Heart left ventricle (tissue), 16 donors: ENCODE results near the gene IFITM1. TPM values are rescaled to one million over a fixed set of nuclear protein-coding genes. Genes with fewer than 3 reads are reported as not detected.

Experiments used
- ATAC-seq, 4 donors: fragments of 200-7000 bp; cut with Tn5 transposase; one replicate each; pipeline ENCODE4 v1.9.1; 2020 to 2022; ENCODE audit warnings: moderate library complexity in 4 of 4, mild to moderate bottlenecking in 3 of 4, moderate number of reproducible peaks in 1 of 4
- DNase-seq, 5 donors: peaks; one replicate each; pipeline ENCODE4 v3.0.0-alpha.2; 2020
- H3K27ac ChIP-seq, 12 donors: fragments of 200-600 bp; sonication (generic) in 4 of 12; one replicate each; pipeline versions ENCODE4 v1.5.0 to v1.8.0; 2016 to 2022; ENCODE audit warnings: mild to moderate bottlenecking in 2 of 12
- H3K27me3 ChIP-seq, 9 donors: fragments of 200-600 bp; sonication (generic) in 2 of 9; one replicate each; pipeline versions ENCODE4 v1.5.1 to v1.8.0; 2016 to 2022; ENCODE audit warnings: mild to moderate bottlenecking in 3 of 9
- H3K36me3 ChIP-seq, 9 donors: fragments of 200-600 bp; sonication (generic) in 2 of 9; one replicate each; pipeline versions ENCODE4 v1.5.0 to v1.8.0; 2018 to 2022; ENCODE audit warnings: mild to moderate bottlenecking in 2 of 9
- H3K4me1 ChIP-seq, 12 donors: fragments of 200-600 bp; sonication (generic) in 4 of 12; one replicate each; pipeline versions ENCODE4 v1.5.0 to v1.8.0; 2016 to 2022; ENCODE audit warnings: mild to moderate bottlenecking in 3 of 12
- H3K4me3 ChIP-seq, 12 donors: fragments of 200-600 bp; sonication (generic) in 4 of 12; one replicate each; pipeline versions ENCODE4 v1.5.0 to v1.8.0; 2017 to 2022; ENCODE audit warnings: mild to moderate bottlenecking in 9 of 12, moderate library complexity in 4 of 12
- H3K9me3 ChIP-seq, 12 donors: fragments of 200-600 bp; sonication (generic) in 4 of 12; one replicate each; pipeline versions ENCODE4 v1.5.0 to v1.8.0; 2016 to 2022; ENCODE audit warnings: mild to moderate bottlenecking in 1 of 12
- CTCF ChIP-seq, 12 donors: fragments of 200-600 bp; sonication (generic) in 4 of 12; IDR thresholded peaks; one replicate each; pipeline versions ENCODE4 v1.5.0 to v1.8.0; 2018 to 2022; ENCODE audit warnings: antibody characterized with exemption in 12 of 12, mild to moderate bottlenecking in 5 of 12
- POLR2A ChIP-seq, 2 donors: fragments of 450-650 bp; IDR thresholded peaks; one replicate each; pipeline ENCODE4 v1.6.1; 2017; ENCODE audit warnings: antibody characterized with exemption in 2 of 2, mild to moderate bottlenecking in 2 of 2, moderate library complexity in 2 of 2
- WGBS, 4 donors: extraction: QIAGEN DNeasy Blood & Tissue Kit in 2 of 4; methylation state at CpG; one replicate each; pipeline versions ENCODE4 v1.1.5 to v1.1.7; 2013 to 2018; 5-methylcytosine and 5-hydroxymethylcytosine counted together
- intact Hi-C, 10 donors: fragments of 100-400 bp; cut with DNase I; formaldehyde crosslinking; loops; one replicate each; pipeline versions ENCODE4 v1.11.1 to v1.14.2; 2022
- polyA plus RNA-seq, 2 donors: library from polyadenylated mRNA; stranded (reverse); fragments of 200-250 nt; gene quantifications; one replicate each; pipeline ENCODE4 v1.2.3, GENCODE V29; 2013
- total RNA-seq, 9 donors: library from RNA; depleted of rRNA in 2 of 9; stranded (reverse); fragments of >200 nt in 2 of 9; fragmentation: NEBNext Ultra II Directional in 3 of 9; extraction: Animal tissue kit (Norgen Biotek cat#: 25700) in 3 of 9; gene quantifications; one replicate each; pipeline versions ENCODE4 v1.1.0 to v1.2.4, GENCODE V29; 2016 to 2023
- donor health status: ischemic (EF 13 %, LVEDD 7.1; RV severe dilation, severe dysfunction).
- donor health status: healthy with polysubstance abuse.
- donor health status: DM: no; HTN: yes; CAD: no.
- donor health status: DM: no; HTN: no; CAD: no.
- donor health status: ischemic (EF 25% LVEDD 6.9; RV normal size, moderate dysfunction).
- donor health status: ischemic (EF 25% LVEDD 5.7; RV mildly dilated, moderate dysfunction).
- donor health status: healthy.
- donor health status: DM: yes; HTN: yes; CAD: no.
- donor health status: ischemic (EF 35%, LVEDD 5.7; RV mildly dilated, moderate dysfunction).
- donor health status: nonischemic (EF 11% LVEDD 7.7; RV severe dilation, severe dysfunction).
- donor health status: DM: yes; HTN: yes; CAD: no.
- donor health status: PGD.
- donor health status: ischemic (EF 29% LVEDD 5.4; RV normal size, mild dysfunction).
- donor health status: nonischemic (EF 23%, LVEDD 6.1; RV moderate dilation, normal function).

The IFITM1 gene
- total and polyA plus RNA-seq, 11 donors = 61.3 to 278 (median 132) TPM

- peaks cover 39 to 94% (median 65%) of the 10 kb centered on the region in 9 donors for H3K27me3 ChIP-seq
- H3K27ac ChIP-seq = no peak overlapping the region
- intact Hi-C loops = no loop called here
- DNase-seq (peak in 3 of 5 donors; percentile 17 to 66 (median 30)), ATAC-seq (no peak)
- H3K4me1 ChIP-seq = peaks cover 0 to 31% (median 16%) of the 10 kb centered on the region in 12 donors
- H3K9me3 ChIP-seq = peaks cover 0 to 3% (median 0%) of the 10 kb centered on the region in 12 donors
- peak overlapping the region in 6 of 12 donors; percentile 21 to 49 (median 32) for H3K4me3 ChIP-seq
- no peaks in the 10 kb centered on the region for H3K36me3 ChIP-seq
- 9 to 16% (median 11%) methylated on average over 19 to 79 of the region's 79 CpGs for WGBS, 4 donors
- TF ChIP-seq POLR2A (IDR thresholded peaks at IDR 0.05) (no peak), CTCF (IDR thresholded peaks at IDR 0.05) (no peak)
These were observed 32.9 kb upstream of the IFITM1 start for GRCh38 chr11:280706-281485.

- intact Hi-C loops = no loop called here
These were observed 32.2 kb upstream of the IFITM1 start for GRCh38 chr11:281486-282161.

GRCh38 chr11:282171-282570 is 31.7 kb upstream of the IFITM1 start:
- peak overlapping the region in 1 of 12 donors; percentile 21 for H3K4me3 ChIP-seq
- H3K9me3 ChIP-seq = no peaks in the 10 kb centered on the region
- WGBS, 4 donors = 57 to 73% (median 60%) methylated on average over 4 of the region's 4 CpGs
- intact Hi-C loops = no loop called here
- peak in 1 of 5 donors; percentile 9 for DNase-seq
- TF ChIP-seq POLR2A (IDR thresholded peaks at IDR 0.05) (no peak), CTCF (IDR thresholded peaks at IDR 0.05) (no peak)
- peaks cover 39 to 94% (median 71%) of the 10 kb centered on the region in 9 donors for H3K27me3 ChIP-seq
- no peak overlapping the region for H3K27ac ChIP-seq
- peaks cover 0 to 31% (median 16%) of the 10 kb centered on the region in 12 donors for H3K4me1 ChIP-seq
- H3K36me3 ChIP-seq = no peaks in the 10 kb centered on the region
- ATAC-seq = no peak

More at GRCh38 chr11:281486-282161, 32.2 kb upstream of the IFITM1 start:
- WGBS, 4 donors = 35 to 51% (median 39%) methylated on average over 21 to 26 of the region's 26 CpGs
- no peak for TF ChIP-seq CTCF (IDR thresholded peaks at IDR 0.05)
- TF ChIP-seq POLR2A (IDR thresholded peaks at IDR 0.05) = no peak
- Histone ChIP-seq H3K27me3 (peaks cover 39 to 96% (median 68%) of the 10 kb centered on the region in 9 donors), H3K27ac (no peak overlapping the region), H3K4me3 (peak overlapping the region in 3 of 12 donors; percentile 21 to 49 (median 39)), H3K4me1 (peaks cover 0 to 31% (median 16%) of the 10 kb centered on the region in 12 donors), H3K36me3 (no peaks in the 10 kb centered on the region), H3K9me3 (no peaks in the 10 kb centered on the region)
- no peak for ATAC-seq
- peak in 2 of 5 donors; percentile 14 to 20 for DNase-seq
